Stomach (tissue), 9 donors: ENCODE measurements around the gene CRYL1. TPM values are rescaled to one million over a fixed set of nuclear protein-coding genes. Genes with fewer than 3 reads are reported as not detected.
A peak's percentile ranks its signal among the peaks of the same experiment; 100 is the strongest.

Experiments
- DNase-seq, 2 donors: peaks; one replicate each; pipeline versions ENCODE4 v3.0.0 to v3.0.0-alpha.2; 2013 to 2019
- H3K27ac ChIP-seq, 5 donors: fragments of 200-600 bp in 4 of 5; sonication (generic) in 4 of 5; one replicate each; pipeline ENCODE4 v1.5.1; 2013 to 2019; ENCODE audit warnings: mild to moderate bottlenecking in 1 of 5, moderate library complexity in 1 of 5
- H3K27me3 ChIP-seq, 3 donors: fragments of 200-600 bp; sonication (generic); one replicate each; pipeline ENCODE4 v1.5.1; 2017 to 2019; ENCODE audit warnings: mixed run types in 1 of 3
- H3K36me3 ChIP-seq, 4 donors: fragments of 200-600 bp; sonication (generic); 1 replicate in 3 of 4; 2 replicates in 1 of 4; pipeline ENCODE4 v1.5.1; 2016 to 2019
- H3K4me1 ChIP-seq, 4 donors: fragments of 200-600 bp; sonication (generic); one replicate each; pipeline ENCODE4 v1.5.1; 2016 to 2019
- H3K4me3 ChIP-seq, 4 donors: fragments of 200-600 bp; sonication (generic) in 3 of 4; one replicate each; pipeline ENCODE4 v1.5.1; 2016 to 2019; ENCODE audit warnings: mild to moderate bottlenecking in 1 of 4
- H3K9me3 ChIP-seq, 4 donors: fragments of 200-600 bp; sonication (generic); one replicate each; pipeline ENCODE4 v1.5.1; 2016 to 2019
- EP300 ChIP-seq: sonication (generic); formaldehyde crosslinking; IDR thresholded peaks from one replicate; pipeline ENCODE4 v1.6.1; 2017; ENCODE audit warnings: antibody characterized with exemption
- POLR2A ChIP-seq, 4 donors: fragments of 450-650 bp; IDR thresholded peaks; one replicate each; pipeline ENCODE4 v1.6.1; 2016; ENCODE audit warnings: antibody characterized with exemption in 4 of 4, control low read depth in 2 of 4, mild to moderate bottlenecking in 1 of 4, moderate library complexity in 1 of 4
- POLR2AphosphoS5 ChIP-seq, 3 donors: sonication (generic); formaldehyde crosslinking; IDR thresholded peaks; one replicate each; pipeline ENCODE4 v1.6.1; 2016; ENCODE audit warnings: antibody characterized with exemption in 3 of 3
- WGBS, 5 donors: extraction: QIAGEN DNeasy Blood & Tissue Kit in 3 of 5; methylation state at CpG; one replicate each; pipeline versions ENCODE4 v1.1.5 to v1.1.7; 2013 to 2018; 5-methylcytosine and 5-hydroxymethylcytosine counted together
- intact Hi-C: fragments of 100-400 bp; cut with DNase I; formaldehyde crosslinking; loops from one replicate; pipeline ENCODE4 v1.15.1; 2023; ENCODE audit warnings: low total_unique reads
- polyA plus RNA-seq, 3 donors: library from polyadenylated mRNA; stranded (reverse); fragments of 200-250 nt; gene quantifications; one replicate each; pipeline ENCODE4 v1.2.3, GENCODE V29; 2013
- total RNA-seq, 5 donors: library from RNA; depleted of rRNA; stranded (reverse); fragments of >200 nt; gene quantifications; one replicate each; pipeline versions ENCODE4 v1.1.0 to v1.2.3, GENCODE V29; 2014 to 2016
- TF ChIP-seq, protein P1 (sequence below), 7 experiments: fragments of 450-650 bp in 4 of 7; fragments of 200-600 bp in 3 of 7; sonication (generic) in 3 of 7; IDR thresholded peaks; one replicate each; pipeline ENCODE4 v1.5.1; 2016 to 2019; ENCODE audit warnings: antibody characterized with exemption in 7 of 7, control low read depth in 2 of 7, mild to moderate bottlenecking in 1 of 7
- donor health status: healthy with polysubstance abuse.
- donor health status: Bipolar disorder and iron deficiency.
- donor health status: healthy.

The CRYL1 gene
- total and polyA plus RNA-seq, 8 donors = 11.6 to 112 (median 38.0) TPM

- H3K27me3 ChIP-seq = no peaks in the 10 kb centered on the region
- TF ChIP-seq, protein P1, sequence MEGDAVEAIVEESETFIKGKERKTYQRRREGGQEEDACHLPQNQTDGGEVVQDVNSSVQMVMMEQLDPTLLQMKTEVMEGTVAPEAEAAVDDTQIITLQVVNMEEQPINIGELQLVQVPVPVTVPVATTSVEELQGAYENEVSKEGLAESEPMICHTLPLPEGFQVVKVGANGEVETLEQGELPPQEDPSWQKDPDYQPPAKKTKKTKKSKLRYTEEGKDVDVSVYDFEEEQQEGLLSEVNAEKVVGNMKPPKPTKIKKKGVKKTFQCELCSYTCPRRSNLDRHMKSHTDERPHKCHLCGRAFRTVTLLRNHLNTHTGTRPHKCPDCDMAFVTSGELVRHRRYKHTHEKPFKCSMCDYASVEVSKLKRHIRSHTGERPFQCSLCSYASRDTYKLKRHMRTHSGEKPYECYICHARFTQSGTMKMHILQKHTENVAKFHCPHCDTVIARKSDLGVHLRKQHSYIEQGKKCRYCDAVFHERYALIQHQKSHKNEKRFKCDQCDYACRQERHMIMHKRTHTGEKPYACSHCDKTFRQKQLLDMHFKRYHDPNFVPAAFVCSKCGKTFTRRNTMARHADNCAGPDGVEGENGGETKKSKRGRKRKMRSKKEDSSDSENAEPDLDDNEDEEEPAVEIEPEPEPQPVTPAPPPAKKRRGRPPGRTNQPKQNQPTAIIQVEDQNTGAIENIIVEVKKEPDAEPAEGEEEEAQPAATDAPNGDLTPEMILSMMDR (IDR thresholded peaks at IDR 0.05) = no peak
- TF ChIP-seq POLR2AphosphoS5 (IDR thresholded peaks at IDR 0.05) = peak in 2 of 3 donors; percentile 29 to 70
- H3K4me1 ChIP-seq = peaks cover 0 to 22% (median 10%) of the 10 kb centered on the region in 4 donors
- WGBS, 5 donors = 24 to 44% (median 36%) methylated on average over 15 to 18 of the region's 18 CpGs
- DNase-seq = peak; percentile 77 to 88
- intact Hi-C loops = no loop called here
- H3K9me3 ChIP-seq = no peaks in the 10 kb centered on the region
- H3K36me3 ChIP-seq = peaks cover 5 to 27% (median 11%) of the 10 kb centered on the region in 4 donors
- peak overlapping the region in 1 of 4 donors; percentile 22 for H3K4me3 ChIP-seq
- H3K27ac ChIP-seq = peak overlapping the region; percentile 58 to 82 (median 70)
Observed at GRCh38 chr13:20475927-20476691, 49.5 kb downstream of the CRYL1 start.

DNA sequence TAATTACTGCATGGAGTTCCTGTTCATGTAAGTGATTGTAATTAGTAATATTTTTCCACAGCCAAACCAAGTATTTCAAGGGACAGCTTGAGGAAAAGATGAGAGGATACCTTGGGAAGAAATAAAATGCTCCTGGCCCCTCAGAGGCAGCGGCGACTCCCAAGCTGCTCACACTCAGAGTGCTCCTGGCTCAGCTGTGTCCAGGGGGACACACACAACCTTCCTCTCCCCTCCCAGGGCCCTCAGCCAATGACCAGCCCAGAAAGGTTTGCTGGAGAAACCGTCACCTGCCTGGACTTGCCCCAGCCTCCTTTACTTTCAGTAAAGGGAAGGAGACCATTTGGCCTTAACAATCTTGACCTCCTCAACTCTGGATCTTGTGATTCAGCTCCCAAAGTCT lies 51.1 kb downstream of the CRYL1 start:
- no peak overlapping the region for H3K27ac ChIP-seq
- no peaks in the 10 kb centered on the region for H3K27me3 ChIP-seq
- DNase-seq = no peak
- TF ChIP-seq EP300 (no peak), POLR2AphosphoS5 (IDR thresholded peaks at IDR 0.05) (no peak), POLR2A (IDR thresholded peaks at IDR 0.05) (no peak)
- TF ChIP-seq, protein P1 (IDR thresholded peaks at IDR 0.05) = no peak
- 89 to 100% (median 97%) methylated on average over 3 of the region's 3 CpGs for WGBS, 5 donors
- H3K36me3 ChIP-seq = peaks cover 5 to 25% (median 15%) of the 10 kb centered on the region in 4 donors
- H3K4me1 ChIP-seq = peaks cover 0 to 22% (median 10%) of the 10 kb centered on the region in 4 donors
- no peaks in the 10 kb centered on the region for H3K9me3 ChIP-seq
- no peak overlapping the region for H3K4me3 ChIP-seq
- intact Hi-C loops = no loop called here

- no peak for DNase-seq
- Histone ChIP-seq H3K9me3 (no peaks in the 10 kb centered on the region), H3K4me3 (no peak overlapping the region), H3K4me1 (peaks cover 0 to 22% (median 10%) of the 10 kb centered on the region in 4 donors), H3K27ac (no peak overlapping the region), H3K27me3 (no peaks in the 10 kb centered on the region), H3K36me3 (peaks cover 5 to 25% (median 16%) of the 10 kb centered on the region in 4 donors)
- TF ChIP-seq POLR2AphosphoS5 (IDR thresholded peaks at IDR 0.05) = no peak
- TF ChIP-seq EP300 = no peak
- no peak for TF ChIP-seq POLR2A (IDR thresholded peaks at IDR 0.05)
- TF ChIP-seq, protein P1 (IDR thresholded peaks at IDR 0.05) = no peak
- 81 to 94% (median 88%) methylated on average over 4 to 6 of the region's 6 CpGs for WGBS, 5 donors
- intact Hi-C loops = no loop called here
Observed at GRCh38 chr13:20473888-20474287, 51.8 kb downstream of the CRYL1 start.

DNA sequence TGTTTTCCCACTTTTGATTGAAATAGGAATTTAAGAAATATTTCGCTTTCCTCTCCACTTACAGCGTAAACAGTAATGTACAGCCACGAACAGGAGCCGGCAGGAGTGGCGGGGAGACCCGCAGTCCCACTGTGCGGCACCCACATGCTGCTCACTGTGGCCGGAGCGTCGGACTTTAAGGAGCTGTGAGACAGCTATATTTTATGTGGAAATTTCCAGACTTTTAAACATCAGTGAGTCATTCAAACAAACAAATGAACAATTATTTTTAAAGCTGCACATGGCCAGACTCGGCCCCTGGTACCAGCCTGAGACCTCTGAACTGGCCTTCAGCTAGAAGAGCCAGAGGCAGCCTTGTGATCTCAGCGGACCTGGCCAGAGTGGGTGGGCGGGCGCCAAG lies 52.5 kb downstream of the CRYL1 start:
- Histone ChIP-seq H3K27me3 (no peaks in the 10 kb centered on the region), H3K4me1 (peaks cover 0 to 22% (median 10%) of the 10 kb centered on the region in 4 donors), H3K27ac (no peak overlapping the region), H3K4me3 (no peak overlapping the region), H3K36me3 (peaks cover 5 to 25% (median 16%) of the 10 kb centered on the region in 4 donors), H3K9me3 (no peaks in the 10 kb centered on the region)
- intact Hi-C loops = no loop called here
- 90 to 92% (median 91%) methylated on average over 10 to 14 of the region's 14 CpGs for WGBS, 5 donors
- TF ChIP-seq, protein P1 (IDR thresholded peaks at IDR 0.05) = no peak
- no peak for DNase-seq
